ENCODE data around the gene KRT33A. TPM values are rescaled to one million over a fixed set of nuclear protein-coding genes. Genes with fewer than 3 reads are reported as not detected.

Gene KRT33A
- total and polyA plus RNA-seq, 2 of the 8 experiments (the other 6 are each of a cell fraction or from before 2014, with no cell fraction given): not detected

GRCh38 chr17:41334385-41335305, 16.0 kb downstream of the KRT33A start:
- Histone ChIP-seq H3K9ac (replicated peaks in 1 of 4; ENCODE audit: extremely low read depth in 1 of 4, low read depth in 3 of 4, low read length in 3 of 4) (no peak overlapping the region), H3K4me2 (ENCODE audit: insufficient read depth in 1 of 2, low read depth in 2 of 2, low read length in 2 of 2) (no peak overlapping the region), H3K79me2 (ENCODE audit: control insufficient read depth in 1 of 2, insufficient read depth in 2 of 2, low read length in 2 of 2) (no peaks in the 10 kb centered on the region), H3K27me3 (replicated peaks in 1 of 4; ENCODE audit: control insufficient read depth in 3 of 4, extremely low read depth in 1 of 4, insufficient read depth in 3 of 4, low read length in 3 of 4) (no peaks in the 10 kb centered on the region), H3K23me2 (ENCODE audit: low read depth, low read length) (no peaks in the 10 kb centered on the region), H3K4ac (replicated peaks; ENCODE audit: insufficient read length, low read depth, low read length) (no peak overlapping the region), H3K56ac (replicated peaks; ENCODE audit: insufficient read length, low read depth, low read length) (no peak overlapping the region), H2AK5ac (ENCODE audit: low read depth, low read length) (no peak overlapping the region), H3K79me1 (ENCODE audit: low read depth, low read length) (no peaks in the 10 kb centered on the region), H3K9me3 (ENCODE audit: insufficient read depth in 2 of 2, low read depth in 1 of 2, low read length in 1 of 2) (no peaks in the 10 kb centered on the region), H4K20me1 (replicated peaks in 1 of 2; ENCODE audit: control insufficient read depth in 1 of 2, insufficient read depth in 2 of 2, low read length in 2 of 2) (no peaks in the 10 kb centered on the region), H2BK12ac (ENCODE audit: low read depth, low read length) (no peak overlapping the region), H3K27ac (ENCODE audit: low read depth, low read length) (no peak overlapping the region), H2AFZ (ENCODE audit: low read length) (no peak overlapping the region), H2BK5ac (ENCODE audit: low read depth, low read length) (no peak overlapping the region), H3K4me1 (replicated peaks in 1 of 4; ENCODE audit: control insufficient read depth in 3 of 4, insufficient read depth in 4 of 4, low read length in 3 of 4) (no peaks in the 10 kb centered on the region), H3K36me3 (ENCODE audit: control insufficient read depth in 2 of 4, insufficient read depth in 4 of 4, low read length in 3 of 4) (no peaks in the 10 kb centered on the region), H3K18ac (ENCODE audit: extremely low read depth, low read length) (no peak overlapping the region), H3K23ac (ENCODE audit: insufficient read length) (no peak overlapping the region), H4K91ac (replicated peaks; ENCODE audit: insufficient read length, low read length) (no peak overlapping the region), H3K4me3 (ENCODE audit: extremely low read depth in 1 of 4, insufficient read depth in 2 of 4, low read depth in 3 of 4, low read length in 4 of 4) (no peak overlapping the region), H4K5ac (ENCODE audit: insufficient read length, low read depth, low read length) (no peak overlapping the region), H3K14ac (ENCODE audit: insufficient read length) (no peak overlapping the region), H4K8ac (ENCODE audit: extremely low read depth, insufficient read depth, low read length) (no peak overlapping the region), H2BK20ac (ENCODE audit: low read length) (no peak overlapping the region), H2BK15ac (ENCODE audit: low read length) (no peak overlapping the region), H2BK120ac (replicated peaks; ENCODE audit: low read depth, low read length) (no peak overlapping the region)
- no peak for DNase-seq (ENCODE audit: low read depth in 1 of 2, low spot score in 2 of 2)
- POLR2A ChIA-PET (ENCODE audit: partially characterized antibody): no interaction called here
- FAIRE-seq: no peak
- CTCF ChIA-PET (ENCODE audit: partially characterized antibody): interaction anchor here (1.1 to 5.8 kb wide), 3 partner anchors 10 to 314 kb away, joined by 4 to 24 read pairs (median 4); no protein-coding TSS in a partner anchor
- WGBS, 2 experiments (ENCODE audit: extremely low coverage in 1 of 2, insufficient coverage in 1 of 2, insufficient read length in 1 of 2, insufficient replicate concordance in 2 of 2, low coverage in 1 of 2, low lambda C conversion rate in 2 of 2, missing lambda C conversion rate in 1 of 2): 87% methylated on average over 5 of the region's 6 CpGs; no CpG with 5 or more reads in 1 of the 2 experiments
- TF ChIP-seq CHD1 (IDR thresholded peaks at IDR 0.05; ENCODE audit: low read depth, low read length): no peak
- no peak for TF ChIP-seq SUZ12 (IDR thresholded peaks at IDR 0.05; ENCODE audit: low read length)
- TF ChIP-seq CEBPB (IDR thresholded peaks at IDR 0.05; ENCODE audit: low read depth, low read length): no peak
- TF ChIP-seq CREB1 (IDR thresholded peaks at IDR 0.05): no peak

Data from H1 (cell line).